Suprapubic skin (tissue), 4 donors: ENCODE measurements around the gene MGAT4B. TPM values are rescaled to one million over a fixed set of nuclear protein-coding genes. Genes with fewer than 3 reads are reported as not detected.

Source experiments
- DNase-seq, 2 donors: peaks; one replicate each; pipeline ENCODE4 v3.0.0-alpha.2; 2019; ENCODE audit warnings: low spot score in 2 of 2
- H3K27ac ChIP-seq: fragments of 200-600 bp; sonication (generic); one replicate; pipeline ENCODE4 v1.5.1; 2019
- H3K27me3 ChIP-seq: fragments of 200-600 bp; sonication (generic); one replicate; pipeline ENCODE4 v1.5.1; 2019
- H3K36me3 ChIP-seq: fragments of 200-600 bp; sonication (generic); one replicate; pipeline ENCODE4 v1.5.1; 2019
- H3K4me1 ChIP-seq: fragments of 200-600 bp; sonication (generic); one replicate; pipeline ENCODE4 v1.5.1; 2019
- H3K4me3 ChIP-seq: fragments of 200-600 bp; sonication (generic); one replicate; pipeline ENCODE4 v1.5.1; 2019; ENCODE audit warnings: mild to moderate bottlenecking
- H3K9me3 ChIP-seq: fragments of 200-600 bp; sonication (generic); one replicate; pipeline ENCODE4 v1.5.1; 2019
- EP300 ChIP-seq: sonication (generic); formaldehyde crosslinking; IDR thresholded peaks from one replicate; pipeline ENCODE4 v1.6.1; 2017; ENCODE audit warnings: antibody characterized with exemption
- POLR2A ChIP-seq, 2 donors: fragments of 450-650 bp; IDR thresholded peaks; one replicate each; pipeline ENCODE4 v1.6.1; 2017; ENCODE audit warnings: antibody characterized with exemption in 2 of 2, mild to moderate bottlenecking in 2 of 2, moderate library complexity in 2 of 2
- POLR2AphosphoS5 ChIP-seq, 3 donors: sonication (generic); formaldehyde crosslinking; IDR thresholded peaks; one replicate each; pipeline ENCODE4 v1.6.1; 2017; ENCODE audit warnings: antibody characterized with exemption in 3 of 3
- WGBS: methylation state at CpG from one replicate; pipeline ENCODE4 v1.1.5; 2018; 5-methylcytosine and 5-hydroxymethylcytosine counted together
- total RNA-seq, 4 donors: library from RNA; depleted of rRNA; stranded (reverse); fragments of >200 nt; gene quantifications; one replicate each; pipeline ENCODE4 v1.1.0, GENCODE V29; 2016
- TF ChIP-seq, protein P1 (sequence below), 2 donors: fragments of 200-600 bp in 1 of 2; fragments of 450-650 bp in 1 of 2; sonication (generic) in 1 of 2; IDR thresholded peaks; one replicate each; pipeline ENCODE4 v1.5.1; 2016 to 2019; ENCODE audit warnings: antibody characterized with exemption in 2 of 2, mild to moderate bottlenecking in 1 of 2, moderate library complexity in 1 of 2

The MGAT4B gene
- total RNA-seq, 4 donors from 2014 or later = 74.5 to 142 (median 97.4) TPM

DNA sequence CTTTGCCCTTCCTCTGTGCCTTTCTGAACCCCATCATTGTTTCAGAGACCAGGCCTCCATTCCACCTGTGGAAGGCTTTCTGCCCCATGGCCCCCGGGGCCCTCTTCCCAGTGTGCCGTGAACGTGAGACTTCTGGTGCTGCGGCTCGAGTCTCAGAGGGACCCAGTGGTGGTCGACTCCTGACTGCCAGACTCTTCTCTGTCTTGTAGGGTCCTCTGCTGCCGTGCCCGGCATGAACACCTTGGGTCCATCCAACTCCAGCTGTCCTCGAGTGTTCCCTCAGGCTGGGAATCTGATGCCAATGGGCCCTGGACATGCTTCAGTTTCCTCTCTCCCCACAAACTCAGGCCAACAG is 33.0 kb downstream of the MGAT4B start:
- Histone ChIP-seq H3K27ac (no peak overlapping the region), H3K36me3 (peaks cover 84% of the 10 kb centered on the region), H3K4me1 (peaks cover 3% of the 10 kb centered on the region), H3K4me3 (no peak overlapping the region), H3K9me3 (no peaks in the 10 kb centered on the region), H3K27me3 (no peaks in the 10 kb centered on the region)
- no peak for DNase-seq
- WGBS = 99% methylated on average over 9 of the region's 9 CpGs
- TF ChIP-seq EP300 = no peak
- TF ChIP-seq, protein P1, sequence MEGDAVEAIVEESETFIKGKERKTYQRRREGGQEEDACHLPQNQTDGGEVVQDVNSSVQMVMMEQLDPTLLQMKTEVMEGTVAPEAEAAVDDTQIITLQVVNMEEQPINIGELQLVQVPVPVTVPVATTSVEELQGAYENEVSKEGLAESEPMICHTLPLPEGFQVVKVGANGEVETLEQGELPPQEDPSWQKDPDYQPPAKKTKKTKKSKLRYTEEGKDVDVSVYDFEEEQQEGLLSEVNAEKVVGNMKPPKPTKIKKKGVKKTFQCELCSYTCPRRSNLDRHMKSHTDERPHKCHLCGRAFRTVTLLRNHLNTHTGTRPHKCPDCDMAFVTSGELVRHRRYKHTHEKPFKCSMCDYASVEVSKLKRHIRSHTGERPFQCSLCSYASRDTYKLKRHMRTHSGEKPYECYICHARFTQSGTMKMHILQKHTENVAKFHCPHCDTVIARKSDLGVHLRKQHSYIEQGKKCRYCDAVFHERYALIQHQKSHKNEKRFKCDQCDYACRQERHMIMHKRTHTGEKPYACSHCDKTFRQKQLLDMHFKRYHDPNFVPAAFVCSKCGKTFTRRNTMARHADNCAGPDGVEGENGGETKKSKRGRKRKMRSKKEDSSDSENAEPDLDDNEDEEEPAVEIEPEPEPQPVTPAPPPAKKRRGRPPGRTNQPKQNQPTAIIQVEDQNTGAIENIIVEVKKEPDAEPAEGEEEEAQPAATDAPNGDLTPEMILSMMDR (IDR thresholded peaks at IDR 0.05) = no peak
- TF ChIP-seq POLR2AphosphoS5 (IDR thresholded peaks at IDR 0.05) = no peak
- no peak for TF ChIP-seq POLR2A (IDR thresholded peaks at IDR 0.05)

DNA sequence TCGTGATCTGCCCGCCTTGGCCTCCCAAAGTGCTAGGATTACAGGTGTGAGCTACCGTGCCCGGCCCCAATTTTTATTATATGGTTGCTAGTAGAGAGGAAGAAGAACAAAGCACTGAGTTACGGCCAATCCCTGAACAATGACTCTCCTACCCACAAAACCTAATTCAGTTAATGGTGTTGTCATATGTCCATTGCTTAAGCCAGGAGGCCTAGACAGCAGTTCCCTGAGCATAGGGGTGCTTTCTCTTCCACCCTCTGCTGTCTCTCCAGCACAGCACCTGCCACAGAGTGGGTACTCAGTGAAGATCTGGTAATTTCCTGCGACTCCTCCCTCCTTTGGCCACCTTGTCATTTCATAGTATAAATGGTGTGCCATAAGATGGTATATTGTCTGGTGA is 34.3 kb downstream of the MGAT4B start:
- no peak for DNase-seq
- WGBS = 89% methylated on average over 6 of the region's 6 CpGs
- no peaks in the 10 kb centered on the region for H3K27me3 ChIP-seq
- H3K9me3 ChIP-seq = no peaks in the 10 kb centered on the region
- H3K4me3 ChIP-seq = no peak overlapping the region
- H3K27ac ChIP-seq = no peak overlapping the region
- peaks cover 83% of the 10 kb centered on the region for H3K36me3 ChIP-seq
- TF ChIP-seq EP300 (no peak), POLR2AphosphoS5 (IDR thresholded peaks at IDR 0.05) (no peak)
- H3K4me1 ChIP-seq = peaks cover 3% of the 10 kb centered on the region

DNA sequence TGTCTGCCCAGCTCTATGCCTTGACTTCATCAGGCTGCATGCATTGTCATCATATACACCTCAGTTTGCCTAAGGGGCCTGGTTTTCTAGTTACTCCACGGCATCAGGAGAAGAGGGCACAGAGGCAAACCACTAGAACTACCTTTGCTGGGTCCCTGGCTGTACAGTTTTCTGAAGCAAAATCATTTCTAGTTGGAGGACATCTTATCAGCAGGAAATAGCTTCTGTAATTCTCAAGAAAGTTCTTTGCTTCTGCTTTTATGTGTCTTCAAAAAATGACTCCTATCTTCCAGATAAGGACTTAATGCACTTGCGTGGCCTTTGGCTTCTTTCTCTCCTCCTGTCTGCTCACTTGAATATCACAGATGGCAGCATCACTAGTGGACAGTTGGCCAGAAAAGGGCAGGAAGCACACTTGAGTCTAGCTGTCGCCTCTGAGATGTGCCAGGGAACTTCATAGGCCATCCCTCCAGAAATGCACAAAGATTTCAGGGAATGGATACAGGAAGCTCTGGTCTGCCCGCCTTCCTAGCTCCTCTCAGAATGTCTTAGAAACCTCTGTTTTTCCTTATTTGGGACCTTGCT is 35.3 kb downstream of the MGAT4B start:
- Histone ChIP-seq H3K4me3 (no peak overlapping the region), H3K36me3 (peaks cover 82% of the 10 kb centered on the region), H3K27ac (no peak overlapping the region), H3K4me1 (peaks cover 8% of the 10 kb centered on the region), H3K27me3 (no peaks in the 10 kb centered on the region), H3K9me3 (no peaks in the 10 kb centered on the region)
- no peak for DNase-seq
- no peak for TF ChIP-seq POLR2AphosphoS5 (IDR thresholded peaks at IDR 0.05)
- TF ChIP-seq, protein P1 (IDR thresholded peaks at IDR 0.05) = no peak
- no peak for TF ChIP-seq EP300
- no peak for TF ChIP-seq POLR2A (IDR thresholded peaks at IDR 0.05)
- 86% methylated on average over 4 of the region's 4 CpGs for WGBS

DNA sequence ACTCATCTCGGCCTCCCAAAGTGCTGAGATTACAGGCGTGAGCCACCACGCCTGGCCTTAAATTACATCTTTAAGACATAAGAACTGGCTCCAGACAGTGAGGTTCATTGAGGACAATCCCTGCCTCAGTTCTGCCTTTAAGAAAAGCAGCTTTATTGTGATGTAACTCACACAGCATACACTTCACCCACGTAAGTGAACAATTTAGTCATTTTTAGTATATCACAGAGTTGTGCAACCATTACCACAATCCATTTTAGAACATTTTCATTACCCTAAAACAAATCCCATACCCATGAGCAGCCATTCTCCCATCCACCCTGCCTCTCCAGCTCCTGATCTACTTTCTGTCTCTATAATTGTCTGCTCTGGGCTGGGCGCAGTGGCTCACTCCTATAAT is 36.9 kb downstream of the MGAT4B start:
- Histone ChIP-seq H3K4me1 (peaks cover 23% of the 10 kb centered on the region), H3K36me3 (peaks cover 78% of the 10 kb centered on the region), H3K27me3 (no peaks in the 10 kb centered on the region), H3K4me3 (no peak overlapping the region), H3K9me3 (no peaks in the 10 kb centered on the region), H3K27ac (no peak overlapping the region)
- DNase-seq = no peak
- 95% methylated on average over 5 of the region's 5 CpGs for WGBS
- TF ChIP-seq POLR2A (IDR thresholded peaks at IDR 0.05) (no peak), EP300 (no peak), POLR2AphosphoS5 (IDR thresholded peaks at IDR 0.05) (no peak)
- TF ChIP-seq, protein P1 (IDR thresholded peaks at IDR 0.05) = no peak

DNA sequence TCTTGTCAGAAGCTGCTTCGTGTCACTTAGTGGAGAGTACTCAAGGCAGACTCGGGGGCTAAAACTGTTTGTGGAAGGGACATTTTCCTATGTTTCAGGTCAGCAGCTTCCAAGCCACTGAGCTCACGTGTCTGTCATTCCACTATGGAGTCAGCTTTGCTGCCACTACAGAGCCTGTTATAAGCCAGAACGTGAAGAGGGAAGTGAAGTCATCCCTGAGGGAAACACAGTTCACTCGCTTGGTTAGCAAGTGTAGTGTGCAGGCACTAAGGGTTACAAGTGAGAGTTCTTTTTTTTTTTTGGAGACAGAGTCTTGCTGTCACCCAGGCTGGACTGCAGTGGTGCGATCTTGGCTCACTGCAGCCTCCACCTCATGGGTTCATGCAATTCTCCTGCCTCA is 37.4 kb downstream of the MGAT4B start:
- TF ChIP-seq POLR2A (IDR thresholded peaks at IDR 0.05) = no peak
- TF ChIP-seq, protein P1 (IDR thresholded peaks at IDR 0.05) = no peak
- H3K36me3 ChIP-seq = peaks cover 73% of the 10 kb centered on the region
- WGBS = 92% methylated on average over 5 of the region's 6 CpGs
- peaks cover 28% of the 10 kb centered on the region for H3K4me1 ChIP-seq
- no peak overlapping the region for H3K4me3 ChIP-seq
- H3K27ac ChIP-seq = no peak overlapping the region
- H3K9me3 ChIP-seq = no peaks in the 10 kb centered on the region
- no peak for DNase-seq
- no peaks in the 10 kb centered on the region for H3K27me3 ChIP-seq
